ENCODE results near the gene STX16. TPM values are rescaled to one million over a fixed set of nuclear protein-coding genes. Genes with fewer than 3 reads are reported as not detected.
"Not testable (repeated sequence)": the region's sequence is repeated elsewhere in the genome, so short reads cannot be mapped to it uniquely, and the experiment has no call there.

Gene STX16
- total and polyA plus RNA-seq, 8 donors: 50.4 to 105 (median 95.0) TPM

GRCh38 chr20:58638467-58639181 lies 12.5 kb upstream of the STX16 start:
- no peak for TF ChIP-seq CTCF (IDR thresholded peaks at IDR 0.05)
- no peaks in the 10 kb centered on the region for H3K4me1 ChIP-seq
- H3K4me3 ChIP-seq: no peak overlapping the region
- no peak overlapping the region for H3K27ac ChIP-seq
- no peak for DNase-seq
- no peaks in the 10 kb centered on the region for H3K9me3 ChIP-seq
- no peak for ATAC-seq
- intact Hi-C loops (cut with DNase I): no loop called here
- no peaks in the 10 kb centered on the region for H3K36me3 ChIP-seq
- H3K27me3 ChIP-seq: peaks cover 0 to 27% of the 10 kb centered on the region in 2 donors

- H3K9me3 ChIP-seq: no peaks in the 10 kb centered on the region
- no peak for ATAC-seq
- intact Hi-C loops (cut with DNase I): loop anchor here in 1 of 2 donors (10.0 kb wide), 1 partner anchor 405 kb away; no protein-coding TSS in a partner anchor
Observed at GRCh38 chr20:58639182-58640146, 11.6 kb upstream of the STX16 start.

GRCh38 chr20:58640446-58640845 lies 10.6 kb upstream of the STX16 start:
- DNase-seq (no peak), ATAC-seq (no peak)
- no peak overlapping the region for H3K27ac ChIP-seq
- no peak for TF ChIP-seq CTCF (IDR thresholded peaks at IDR 0.05)
- no peaks in the 10 kb centered on the region for H3K36me3 ChIP-seq
- H3K27me3 ChIP-seq: peaks cover 0 to 18% of the 10 kb centered on the region in 2 donors
- H3K9me3 ChIP-seq: no peaks in the 10 kb centered on the region
- H3K4me3 ChIP-seq: no peak overlapping the region
- intact Hi-C loops (cut with DNase I): loop anchor here in 1 of 2 donors (10.0 kb wide), 1 partner anchor 406 kb away; no protein-coding TSS in a partner anchor
- H3K4me1 ChIP-seq: no peaks in the 10 kb centered on the region

More at GRCh38 chr20:58639182-58640146, 11.6 kb upstream of the STX16 start:
- H3K4me1 ChIP-seq: no peaks in the 10 kb centered on the region
- H3K4me3 ChIP-seq: no peak overlapping the region
- no peaks in the 10 kb centered on the region for H3K36me3 ChIP-seq
- TF ChIP-seq CTCF (IDR thresholded peaks at IDR 0.05): no peak
- no peak overlapping the region for H3K27ac ChIP-seq
- no peak for DNase-seq
- peaks cover 0 to 19% of the 10 kb centered on the region in 2 donors for H3K27me3 ChIP-seq

- ATAC-seq (no peak), DNase-seq (no peak)
- H3K9me3 ChIP-seq: no peaks in the 10 kb centered on the region
- H3K4me3 ChIP-seq: no peak overlapping the region
- peaks cover 0 to 11% of the 10 kb centered on the region in 2 donors for H3K27me3 ChIP-seq
- no peak for TF ChIP-seq CTCF (IDR thresholded peaks at IDR 0.05)
- intact Hi-C loops (cut with DNase I): loop anchor here in 1 of 2 donors (10.0 kb wide), 1 partner anchor 408 kb away; no protein-coding TSS in a partner anchor
- no peak overlapping the region for H3K27ac ChIP-seq
- H3K4me1 ChIP-seq: no peaks in the 10 kb centered on the region
- H3K36me3 ChIP-seq: no peaks in the 10 kb centered on the region
Observed at GRCh38 chr20:58642441-58642840, 8.6 kb upstream of the STX16 start.

GRCh38 chr20:58642896-58643295 lies 8.2 kb upstream of the STX16 start:
- H3K36me3 ChIP-seq, H3K4me1 ChIP-seq, H3K4me3 ChIP-seq, H3K9me3 ChIP-seq, ATAC-seq, DNase-seq, H3K27ac ChIP-seq: not testable (repeated sequence)
- peaks cover 0 to 11% of the 10 kb centered on the region in 2 donors for H3K27me3 ChIP-seq
- intact Hi-C loops (cut with DNase I): loop anchor here in 1 of 2 donors (10.0 kb wide), 1 partner anchor 408 kb away; no protein-coding TSS in a partner anchor
